ENCODE measurements around the gene GAK.

The GAK gene

GRCh38 chr4:830601-831482 is 101.3 kb downstream of the GAK start:
- no peak for TF ChIP-seq CTCF (IDR thresholded peaks at IDR 0.05; ENCODE audit: borderline replicate concordance, extremely low read depth, low read length, poor library complexity, severe bottlenecking)
- ATAC-seq (ENCODE audit: insufficient read depth, low read depth) (no peak), DNase-seq (no peak)
- Histone ChIP-seq H4K20me1 (ENCODE audit: insufficient read depth, low read length) (no peaks in the 10 kb centered on the region), H3K79me2 (ENCODE audit: insufficient read depth, low read length) (no peaks in the 10 kb centered on the region), H2AFZ (ENCODE audit: low read depth, low read length) (no peak overlapping the region), H3K36me3 (ENCODE audit: insufficient read depth, low read length) (no peaks in the 10 kb centered on the region), H3K9ac (ENCODE audit: low read depth, low read length) (no peak overlapping the region), H3K27me3 (ENCODE audit: insufficient read depth, low read length, poor library complexity) (no peaks in the 10 kb centered on the region), H3K4me1 (ENCODE audit: insufficient read depth, low read length) (no peaks in the 10 kb centered on the region), H3K9me3 (ENCODE audit: insufficient read depth, low read length, severe bottlenecking) (peaks cover 2% of the 10 kb centered on the region), H3K4me3 (ENCODE audit: low read depth in 1 of 2, low read length in 2 of 2) (no peak overlapping the region), H3K27ac (ENCODE audit: low read length) (no peak overlapping the region), H3K4me2 (ENCODE audit: insufficient read depth, low read length) (no peak overlapping the region)

GRCh38 chr4:829761-830600 is 102.1 kb downstream of the GAK start:
- Histone ChIP-seq H3K9me3 (ENCODE audit: insufficient read depth, low read length, severe bottlenecking) (peaks cover 2% of the 10 kb centered on the region), H3K27ac (ENCODE audit: low read length) (no peak overlapping the region), H3K27me3 (ENCODE audit: insufficient read depth, low read length, poor library complexity) (no peaks in the 10 kb centered on the region), H3K9ac (ENCODE audit: low read depth, low read length) (no peak overlapping the region), H3K4me3 (ENCODE audit: low read depth in 1 of 2, low read length in 2 of 2) (no peak overlapping the region), H2AFZ (ENCODE audit: low read depth, low read length) (no peak overlapping the region), H4K20me1 (ENCODE audit: insufficient read depth, low read length) (no peaks in the 10 kb centered on the region), H3K4me1 (ENCODE audit: insufficient read depth, low read length) (no peaks in the 10 kb centered on the region), H3K36me3 (ENCODE audit: insufficient read depth, low read length) (no peaks in the 10 kb centered on the region), H3K79me2 (ENCODE audit: insufficient read depth, low read length) (no peaks in the 10 kb centered on the region), H3K4me2 (ENCODE audit: insufficient read depth, low read length) (no peak overlapping the region)
- no peak for TF ChIP-seq EZH2 (IDR thresholded peaks at IDR 0.05; ENCODE audit: borderline replicate concordance, low read depth, low read length, severe bottlenecking)
- no peak for TF ChIP-seq CTCF (IDR thresholded peaks at IDR 0.05; ENCODE audit: borderline replicate concordance, extremely low read depth, low read length, poor library complexity, severe bottlenecking)
- DNase-seq (no peak), ATAC-seq (ENCODE audit: insufficient read depth, low read depth) (no peak)

DNA sequence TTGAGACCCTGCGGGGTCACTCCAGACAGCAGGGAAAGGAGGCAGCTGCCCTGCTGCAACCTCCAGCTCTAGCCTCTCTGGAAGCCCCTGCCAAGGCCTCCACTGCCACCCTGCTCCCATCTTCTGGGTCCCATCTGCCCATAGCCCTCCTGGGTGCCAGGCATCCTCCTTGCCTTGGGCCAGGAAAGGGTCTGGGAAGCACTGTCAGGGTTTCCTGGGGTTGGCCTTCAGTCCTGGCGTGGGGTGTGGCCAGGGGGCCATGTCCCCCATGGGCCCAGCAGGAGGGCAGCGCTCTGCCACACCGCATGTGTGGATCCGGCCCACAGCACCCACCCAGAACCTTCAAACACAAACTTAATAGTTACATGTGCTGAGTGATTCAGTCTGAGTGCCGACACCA is 102.8 kb downstream of the GAK start:
- Histone ChIP-seq H3K79me2 (ENCODE audit: insufficient read depth, low read length) (no peaks in the 10 kb centered on the region), H3K9me3 (ENCODE audit: insufficient read depth, low read length, severe bottlenecking) (peaks cover 2% of the 10 kb centered on the region), H3K27ac (ENCODE audit: low read length) (no peak overlapping the region), H3K4me1 (ENCODE audit: insufficient read depth, low read length) (no peaks in the 10 kb centered on the region), H3K27me3 (ENCODE audit: insufficient read depth, low read length, poor library complexity) (no peaks in the 10 kb centered on the region), H2AFZ (ENCODE audit: low read depth, low read length) (no peak overlapping the region), H3K36me3 (ENCODE audit: insufficient read depth, low read length) (no peaks in the 10 kb centered on the region), H4K20me1 (ENCODE audit: insufficient read depth, low read length) (no peaks in the 10 kb centered on the region), H3K9ac (ENCODE audit: low read depth, low read length) (no peak overlapping the region), H3K4me2 (ENCODE audit: insufficient read depth, low read length) (no peak overlapping the region), H3K4me3 (ENCODE audit: low read depth in 1 of 2, low read length in 2 of 2) (no peak overlapping the region)
- ATAC-seq (ENCODE audit: insufficient read depth, low read depth) (no peak), DNase-seq (no peak)
- TF ChIP-seq EZH2 (IDR thresholded peaks at IDR 0.05; ENCODE audit: borderline replicate concordance, low read depth, low read length, severe bottlenecking) = no peak
- no peak for TF ChIP-seq CTCF (IDR thresholded peaks at IDR 0.05; ENCODE audit: borderline replicate concordance, extremely low read depth, low read length, poor library complexity, severe bottlenecking)
